K562 (cell line): Measurements from ENCODE around the gene MARCHF3. TPM values are rescaled to one million over a fixed set of nuclear protein-coding genes. Genes with fewer than 3 reads are reported as not detected.

Source experiments
- ASH1L ChIP-seq: fragments of 450-650 bp; IDR thresholded peaks from 2 replicates; pipeline ENCODE4 v1.6.1; 2018; ENCODE audit warnings: borderline replicate concordance, mild to moderate bottlenecking, low read depth; ENCODE audit not compliant: partially characterized antibody
- CBX5 ChIP-seq: IDR thresholded peaks from 2 replicates; pipeline ENCODE4 v1.6.1; 2014; ENCODE audit warnings: low read depth, borderline replicate concordance
- CXXC5 ChIP-seq: fragments of 250-450 bp; sonication (Bioruptor Pico); IDR thresholded peaks from 2 replicates; pipeline ENCODE4 v1.8.0; 2022; ENCODE audit warnings: inconsistent platforms, mild to moderate bottlenecking, moderate library complexity
- FOXP1 ChIP-seq: sonication (generic); formaldehyde crosslinking; IDR thresholded peaks from 2 replicates; pipeline ENCODE4 v1.8.0; 2022; ENCODE audit warnings: mild to moderate bottlenecking, missing genetic modification reagents
- HEY1 ChIP-seq: fragments of 250-450 bp; sonication (Bioruptor Pico); IDR thresholded peaks from 2 replicates; pipeline ENCODE4 v1.5.0; 2020; ENCODE audit warnings: mild to moderate bottlenecking, moderate library complexity, borderline replicate concordance
- HOXB6 ChIP-seq: fragments of 250-450 bp; sonication (Bioruptor Pico); IDR thresholded peaks from 2 replicates; pipeline ENCODE4 v1.5.1; 2022; ENCODE audit warnings: mild to moderate bottlenecking, borderline replicate concordance
- KDM1A ChIP-seq, 2 experiments: fragments of 450-650 bp; IDR thresholded peaks; 2 replicates each; pipeline ENCODE4 v1.6.1; 2016; ENCODE audit warnings: mild to moderate bottlenecking in 2 of 2
- KDM4B ChIP-seq, 2 experiments: fragments of 450-650 bp in 1 of 2; sonication (generic) in 1 of 2; IDR thresholded peaks; 2 replicates each; pipeline ENCODE4 v1.6.1; 2016 to 2017; ENCODE audit warnings: borderline replicate concordance in 2 of 2, antibody characterized with exemption in 1 of 2, low read depth in 1 of 2, mild to moderate bottlenecking in 1 of 2
- KDM5B ChIP-seq: fragments of 200-600 bp; sonication (generic); IDR thresholded peaks from 2 replicates; pipeline ENCODE4 v1.6.1; 2012; ENCODE audit warnings: low read depth, mild to moderate bottlenecking, moderate library complexity, low read length, control low read depth, inconsistent platforms; ENCODE audit not compliant: insufficient replicate concordance
- POU5F1 ChIP-seq: fragments of 150-350 bp; IDR thresholded peaks from 2 replicates; pipeline ENCODE4 v1.6.1; 2014; ENCODE audit warnings: borderline replicate concordance, low read length, low read depth, mild to moderate bottlenecking; ENCODE audit not compliant: partially characterized antibody
- PRPF4 ChIP-seq: fragments of 200-400 bp; formaldehyde crosslinking; IDR thresholded peaks from one replicate; pipeline ENCODE4 v1.6.1; 2017; ENCODE audit warnings: low read length, low read depth, mild to moderate bottlenecking; ENCODE audit not compliant: insufficient read depth, poor library complexity, severe bottlenecking
- PTRF ChIP-seq: fragments of 450-650 bp; IDR thresholded peaks from 2 replicates; pipeline ENCODE4 v1.6.1; 2016; ENCODE audit warnings: mild to moderate bottlenecking, missing genetic modification characterization, missing compliant biosample characterization
- RAD21 ChIP-seq, 2 experiments: fragments of 250-450 bp in 1 of 2; fragments of 450-650 bp in 1 of 2; sonication (Bioruptor Pico) in 1 of 2; formaldehyde crosslinking in 1 of 2; IDR thresholded peaks in 1 of 2; conservative IDR thresholded peaks in 1 of 2; 2 replicates each; pipeline versions ENCODE4 v1.4.0 to v1.8.0; 2020 to 2022; ENCODE audit warnings: mild to moderate bottlenecking in 2 of 2, moderate library complexity in 1 of 2
- SIN3B ChIP-seq: fragments of 450-650 bp; IDR thresholded peaks from 2 replicates; pipeline ENCODE4 v1.6.1; 2017; ENCODE audit warnings: low read depth, mild to moderate bottlenecking, moderate library complexity
- SMARCA4 ChIP-seq: fragments of 450-650 bp; IDR thresholded peaks from 2 replicates; pipeline ENCODE4 v1.6.1; 2016
- SNRNP70 ChIP-seq: fragments of 200-400 bp; formaldehyde crosslinking; optimal IDR thresholded peaks from 2 replicates; pipeline ENCODE3; 2017; ENCODE audit warnings: low read depth, low read length
- SUPT5H ChIP-seq: fragments of 450-650 bp; IDR thresholded peaks from 2 replicates; pipeline ENCODE4 v1.6.1; 2016
- TAL1 ChIP-seq: fragments of 450-650 bp; IDR thresholded peaks from 2 replicates; pipeline ENCODE4 v1.6.1; 2016; ENCODE audit warnings: mild to moderate bottlenecking
- TRIM24 ChIP-seq, 2 experiments: fragments of 450-650 bp; IDR thresholded peaks; 2 replicates each; pipeline ENCODE4 v1.6.1; 2016
- VEZF1 ChIP-seq: fragments of 200-800 bp; sonication (Bioruptor generic); IDR thresholded peaks from 2 replicates; pipeline ENCODE4 v1.6.1; 2017; ENCODE audit warnings: missing genetic modification characterization, missing compliant biosample characterization
- ZNF551 ChIP-seq: fragments of 250-450 bp; sonication (Bioruptor Pico); IDR thresholded peaks from 2 replicates; pipeline ENCODE4 v1.5.0; 2021; ENCODE audit warnings: mild to moderate bottlenecking, moderate library complexity
- polyA plus RNA-seq, 8 experiments: library from polyadenylated mRNA; depleted of rRNA in 4 of 8; stranded (reverse) in 5 of 8; unstranded in 3 of 8; fragments of >200 nt; fragmentation: Nextera tagmentation in 2 of 8; fragmentation: Illumina TruSeq in 1 of 8; extraction: Ambion mirVana in 2 of 8; extraction: Trizol in 1 of 8; gene quantifications; 2 replicates each; pipeline versions ENCODE4 v1.2.1 to v1.2.3, GENCODE V29; 2011 to 2014; ENCODE audit warnings: inconsistent platforms in 1 of 8, missing spikeins in 1 of 8
- total RNA-seq, 7 experiments: library from RNA; depleted of rRNA in 6 of 7; stranded (reverse); fragments of >200 nt in 6 of 7; fragmentation: Illumina TruSeq in 2 of 7; extraction: Trizol in 2 of 7; gene quantifications; 2 replicates each; pipeline versions ENCODE4 v1.2.1 to v1.2.3, GENCODE V29; 2011 to 2021; ENCODE audit warnings: low replicate concordance in 1 of 7
- TF ChIP-seq, protein P1 (sequence below), 2 experiments: fragments of 450-650 bp; conservative IDR thresholded peaks; 2 replicates each; pipeline ENCODE4 v1.6.1; 2017; ENCODE audit warnings: mild to moderate bottlenecking in 2 of 2, moderate library complexity in 2 of 2
- TF ChIP-seq, protein P2 (sequence below): fragments of 450-650 bp; conservative IDR thresholded peaks from 2 replicates; pipeline ENCODE4 v1.6.1; 2016; ENCODE audit warnings: missing genetic modification characterization, low read depth, mild to moderate bottlenecking, missing compliant biosample characterization, moderate library complexity
- TF ChIP-seq, protein P3 (sequence below): fragments of 450-650 bp; formaldehyde crosslinking; IDR thresholded peaks from 2 replicates; pipeline ENCODE4 v1.4.0; 2022; ENCODE audit warnings: missing genetic modification characterization

MARCHF3 gene
- total and polyA plus RNA-seq, 9 of the 15 experiments (the other 6 are each of a cell fraction or from before 2014, with no cell fraction given): 5.6 to 37.4 (median 16.5) TPM

- TF ChIP-seq SIN3B (no peak), FOXP1 (CRISPR knock-in tag) (no peak), SUPT5H (no peak), ASH1L (no peak), CBX5 (no peak), KDM1A (IDR thresholded peaks at IDR 0.05) (peak; percentile 21 to 53; a peak in 2 of 4 replicates), HEY1 (CRISPR knock-in tag) (no peak), PRPF4 (no peak), VEZF1 (CRISPR knock-in tag) (no peak), SMARCA4 (0 out of 2 replicates have a peak, but pooled peaks have one; percentile 25), TAL1 (no peak), HOXB6 (CRISPR knock-in tag) (no peak), SNRNP70 (no peak), CXXC5 (CRISPR knock-in tag) (0 out of 2 replicates have a peak, but pooled peaks have one; percentile 21), RAD21 (CRISPR knock-in tag; conservative IDR thresholded peaks at IDR 0.05 in 1 of 2, IDR thresholded peaks at IDR 0.05 in 1 of 2) (peak in 1 of 2 experiments; percentile 28; a peak in 2 of 4 replicates), KDM5B (no peak), PTRF (tag) (no peak), POU5F1 (no peak), ZNF551 (CRISPR knock-in tag) (no peak), KDM4B (IDR thresholded peaks at IDR 0.05; ENCODE audit: borderline replicate concordance in 2 of 2, low read depth in 1 of 2) (no peak), TRIM24 (IDR thresholded peaks at IDR 0.05) (peak in 1 of 2 experiments; percentile 47; a peak in 1 of 4 replicates)
- TF ChIP-seq, protein P1, sequence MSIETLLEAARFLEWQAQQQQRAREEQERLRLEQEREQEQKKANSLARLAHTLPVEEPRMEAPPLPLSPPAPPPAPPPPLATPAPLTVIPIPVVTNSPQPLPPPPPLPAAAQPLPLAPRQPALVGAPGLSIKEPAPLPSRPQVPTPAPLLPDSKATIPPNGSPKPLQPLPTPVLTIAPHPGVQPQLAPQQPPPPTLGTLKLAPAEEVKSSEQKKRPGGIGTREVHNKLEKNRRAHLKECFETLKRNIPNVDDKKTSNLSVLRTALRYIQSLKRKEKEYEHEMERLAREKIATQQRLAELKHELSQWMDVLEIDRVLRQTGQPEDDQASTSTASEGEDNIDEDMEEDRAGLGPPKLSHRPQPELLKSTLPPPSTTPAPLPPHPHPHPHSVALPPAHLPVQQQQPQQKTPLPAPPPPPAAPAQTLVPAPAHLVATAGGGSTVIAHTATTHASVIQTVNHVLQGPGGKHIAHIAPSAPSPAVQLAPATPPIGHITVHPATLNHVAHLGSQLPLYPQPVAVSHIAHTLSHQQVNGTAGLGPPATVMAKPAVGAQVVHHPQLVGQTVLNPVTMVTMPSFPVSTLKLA (conservative IDR thresholded peaks at IDR 0.05): no peak
- TF ChIP-seq, protein P2, sequence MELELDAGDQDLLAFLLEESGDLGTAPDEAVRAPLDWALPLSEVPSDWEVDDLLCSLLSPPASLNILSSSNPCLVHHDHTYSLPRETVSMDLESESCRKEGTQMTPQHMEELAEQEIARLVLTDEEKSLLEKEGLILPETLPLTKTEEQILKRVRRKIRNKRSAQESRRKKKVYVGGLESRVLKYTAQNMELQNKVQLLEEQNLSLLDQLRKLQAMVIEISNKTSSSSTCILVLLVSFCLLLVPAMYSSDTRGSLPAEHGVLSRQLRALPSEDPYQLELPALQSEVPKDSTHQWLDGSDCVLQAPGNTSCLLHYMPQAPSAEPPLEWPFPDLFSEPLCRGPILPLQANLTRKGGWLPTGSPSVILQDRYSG (tag): no peak
- TF ChIP-seq, protein P3, sequence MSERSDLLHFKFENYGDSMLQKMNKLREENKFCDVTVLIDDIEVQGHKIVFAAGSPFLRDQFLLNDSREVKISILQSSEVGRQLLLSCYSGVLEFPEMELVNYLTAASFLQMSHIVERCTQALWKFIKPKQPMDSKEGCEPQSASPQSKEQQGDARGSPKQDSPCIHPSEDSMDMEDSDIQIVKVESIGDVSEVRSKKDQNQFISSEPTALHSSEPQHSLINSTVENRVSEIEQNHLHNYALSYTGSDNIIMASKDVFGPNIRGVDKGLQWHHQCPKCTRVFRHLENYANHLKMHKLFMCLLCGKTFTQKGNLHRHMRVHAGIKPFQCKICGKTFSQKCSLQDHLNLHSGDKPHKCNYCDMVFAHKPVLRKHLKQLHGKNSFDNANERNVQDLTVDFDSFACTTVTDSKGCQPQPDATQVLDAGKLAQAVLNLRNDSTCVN: no peak
Measured at GRCh38 chr5:126849101-126849678, 181.2 kb downstream of the MARCHF3 start (continued).
